HG03342 (cell line): ENCODE measurements around the gene MTMR3.

ENCODE experiments used
- ATAC-seq: cut with Tn5 transposase; IDR thresholded peaks from one replicate; pipeline ENCODE4 v1.9.1; 2021; ENCODE audit warnings: mild to moderate bottlenecking, moderate library complexity; ENCODE audit not compliant: unreplicated experiment

The MTMR3 gene

DNA sequence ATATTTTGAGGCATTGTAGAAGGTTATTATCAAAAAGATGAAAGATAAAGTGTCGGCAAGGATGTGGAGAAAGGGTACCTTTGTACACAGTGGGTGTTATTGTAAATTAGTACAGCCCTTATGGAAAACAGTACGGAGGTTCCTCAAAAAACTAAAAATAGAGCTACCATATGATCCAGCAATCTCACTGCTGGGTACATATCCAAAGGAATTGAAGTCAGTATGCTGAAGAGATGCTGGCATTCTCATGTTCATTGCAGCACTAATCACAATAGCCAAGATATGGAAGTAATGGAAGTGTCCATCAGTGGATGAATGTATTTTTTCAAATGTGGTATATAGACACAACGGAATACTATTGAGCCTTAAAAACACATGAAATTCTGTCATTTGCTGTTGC lies 15.1 kb upstream of the MTMR3 start:
- ATAC-seq: no peak

GRCh38 chr22:29870574-29870973 lies 12.4 kb upstream of the MTMR3 start:
- ATAC-seq: no peak

GRCh38 chr22:29871684-29872083 lies 11.3 kb upstream of the MTMR3 start:
- ATAC-seq: no peak

GRCh38 chr22:29872144-29872893 lies 10.7 kb upstream of the MTMR3 start:
- ATAC-seq: no peak

DNA sequence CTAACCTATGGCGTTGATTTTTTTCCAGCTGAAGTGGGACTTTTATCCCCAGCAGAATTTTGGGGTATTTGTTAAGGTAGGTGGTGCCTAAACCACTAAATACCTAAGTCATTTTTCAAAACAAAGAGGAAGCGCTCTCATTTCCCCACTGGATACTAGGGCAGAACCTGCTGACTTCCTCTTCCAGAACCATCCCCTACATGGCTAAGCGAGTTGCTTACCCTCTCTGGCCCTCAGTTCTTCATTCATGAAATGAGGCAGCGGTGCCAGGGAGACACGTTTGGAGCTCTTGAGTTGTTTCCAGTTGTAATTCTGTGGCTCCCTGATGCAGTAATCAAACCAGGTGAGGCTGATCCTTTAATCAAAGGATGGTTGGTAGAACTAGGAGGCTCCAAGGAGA lies 10.0 kb upstream of the MTMR3 start:
- no peak for ATAC-seq

GRCh38 chr22:29873943-29874342 lies 9.0 kb upstream of the MTMR3 start:
- no peak for ATAC-seq

DNA sequence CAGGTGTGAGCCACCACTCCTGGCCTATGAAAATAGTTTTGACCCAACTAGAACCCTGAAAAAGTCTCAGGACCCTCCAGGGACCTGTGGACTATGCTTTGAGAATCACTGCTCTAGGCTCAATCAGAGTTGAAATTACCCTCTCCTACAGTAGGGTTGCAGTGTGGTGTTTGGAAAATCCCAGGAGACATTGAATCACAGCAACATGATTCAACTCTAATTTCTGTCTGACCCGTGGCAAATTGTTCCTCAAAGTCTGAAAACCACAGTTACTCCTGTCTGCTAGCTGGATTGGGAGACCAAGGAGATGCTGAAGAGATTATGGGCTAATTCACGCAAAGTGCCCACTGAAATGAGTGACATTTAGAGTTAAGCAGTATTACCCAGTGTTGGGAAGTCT lies 5.4 kb upstream of the MTMR3 start:
- no peak for ATAC-seq

- ATAC-seq: no peak
Observed at GRCh38 chr22:29879753-29880152, 3.2 kb upstream of the MTMR3 start.

DNA sequence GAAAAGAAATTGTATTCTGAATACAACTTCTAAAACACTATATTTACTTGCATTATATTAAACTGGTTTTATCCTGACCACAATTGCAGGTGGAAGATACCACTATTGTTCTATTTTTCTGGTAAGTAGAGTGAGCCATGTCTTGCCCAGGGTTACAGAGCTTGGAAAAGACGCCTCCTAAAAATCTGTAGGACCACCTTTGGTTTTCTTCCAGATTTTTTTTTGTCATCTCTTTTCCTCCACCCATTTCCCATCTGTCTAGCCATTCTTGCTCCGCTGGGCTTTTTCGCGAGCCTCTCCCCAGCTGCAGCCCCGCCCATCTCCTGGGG lies 294 bp upstream of the MTMR3 start:
- ATAC-seq: no peak

DNA sequence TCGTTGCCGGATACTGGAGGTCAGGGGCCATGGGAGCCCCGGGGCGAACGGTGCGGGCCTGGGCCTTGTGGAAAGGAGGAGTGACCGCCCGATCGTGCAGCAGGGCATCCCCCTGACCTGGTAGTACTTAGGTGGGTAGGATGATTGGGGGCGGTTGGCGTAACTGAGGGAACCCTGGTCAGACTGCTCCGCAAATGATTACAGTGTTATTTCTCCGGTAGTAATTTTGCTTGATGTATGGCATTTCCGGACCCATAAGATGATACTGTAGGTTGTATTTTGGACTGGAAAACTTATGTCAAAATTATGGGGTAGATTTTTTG lies 762 bp downstream of the MTMR3 start:
- peak; percentile 12 for ATAC-seq

DNA sequence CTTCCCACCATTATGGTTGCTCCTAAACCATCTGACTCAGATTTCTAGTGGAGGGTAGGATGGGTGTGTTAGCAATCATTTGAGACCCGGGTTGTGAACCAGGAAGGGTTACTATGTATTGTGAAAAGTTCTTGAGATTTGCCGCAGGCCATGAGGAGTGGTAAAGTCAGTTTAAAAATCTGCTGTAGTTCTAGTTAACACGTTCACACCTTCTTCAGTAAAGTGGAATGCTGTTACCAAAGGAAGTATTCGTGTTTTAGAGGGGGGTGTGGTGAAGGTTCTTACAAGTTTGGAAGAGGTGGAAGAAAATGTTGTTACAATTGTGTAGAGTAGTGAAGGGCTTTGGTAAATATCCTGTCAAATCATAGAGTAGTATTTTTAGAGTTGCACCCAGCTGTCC lies 2.6 kb downstream of the MTMR3 start:
- ATAC-seq: no peak

DNA sequence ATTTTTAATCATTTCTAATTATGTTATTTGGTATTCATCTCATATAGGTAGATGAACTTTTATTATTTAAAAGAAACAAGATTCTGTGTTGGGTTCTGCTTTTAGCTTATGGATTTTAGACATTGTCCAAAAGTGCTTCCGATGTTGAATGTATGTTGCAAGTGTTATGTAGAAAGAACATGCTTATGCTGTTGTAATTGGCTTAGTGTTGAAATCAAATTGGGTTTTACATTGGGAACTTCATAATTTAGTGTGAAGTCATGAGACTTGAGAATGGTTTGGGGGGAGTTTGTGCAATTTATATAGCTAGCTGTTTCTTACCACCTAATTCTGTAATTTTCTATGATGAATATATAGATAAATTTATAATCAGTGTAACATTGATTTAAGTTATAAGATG lies 3.6 kb downstream of the MTMR3 start:
- no peak for ATAC-seq

DNA sequence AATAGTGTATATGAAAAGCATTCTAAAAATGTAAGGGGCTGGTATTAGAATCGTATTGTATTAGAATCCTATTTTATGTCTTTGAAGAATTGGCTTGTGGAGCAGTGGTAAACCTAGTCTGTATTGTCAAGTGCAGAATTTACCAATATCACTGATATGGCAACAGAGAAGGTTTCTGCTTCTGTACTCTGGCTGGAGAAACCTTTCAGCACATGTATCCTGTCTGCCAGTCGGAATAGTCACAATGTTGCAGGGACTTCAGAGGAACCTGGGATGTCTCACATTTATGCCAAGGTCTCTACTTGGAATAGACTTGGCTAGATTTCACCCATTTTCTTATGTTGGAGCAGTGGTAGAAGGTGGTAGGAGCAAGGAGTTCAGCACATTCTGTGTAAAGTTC lies 4.4 kb downstream of the MTMR3 start:
- no peak for ATAC-seq

DNA sequence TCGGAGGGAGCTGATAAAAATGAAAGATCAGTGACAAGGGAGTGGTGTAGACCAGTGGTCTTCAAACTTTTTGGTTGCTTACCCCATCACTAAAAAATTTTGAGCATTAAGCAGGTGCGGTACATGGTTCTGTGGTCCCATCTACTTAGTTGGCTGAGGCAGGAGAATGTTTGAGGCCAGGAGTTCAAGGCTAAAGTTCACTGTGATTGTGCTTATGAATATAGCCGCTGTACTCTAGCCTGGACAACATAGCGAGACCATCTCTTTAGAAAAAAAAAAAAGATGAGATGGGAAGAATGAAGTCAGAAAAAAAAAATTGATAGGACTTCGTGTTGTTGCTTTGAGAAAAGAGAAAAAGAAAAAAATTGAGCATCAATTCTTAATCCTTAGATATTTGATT lies 7.8 kb downstream of the MTMR3 start:
- no peak for ATAC-seq

GRCh38 chr22:29892315-29893156 lies 9.6 kb downstream of the MTMR3 start:
- no peak for ATAC-seq

GRCh38 chr22:29901354-29901753 lies 18.4 kb downstream of the MTMR3 start:
- no peak for ATAC-seq

GRCh38 chr22:29903371-29903770 lies 20.4 kb downstream of the MTMR3 start:
- ATAC-seq: no peak

DNA sequence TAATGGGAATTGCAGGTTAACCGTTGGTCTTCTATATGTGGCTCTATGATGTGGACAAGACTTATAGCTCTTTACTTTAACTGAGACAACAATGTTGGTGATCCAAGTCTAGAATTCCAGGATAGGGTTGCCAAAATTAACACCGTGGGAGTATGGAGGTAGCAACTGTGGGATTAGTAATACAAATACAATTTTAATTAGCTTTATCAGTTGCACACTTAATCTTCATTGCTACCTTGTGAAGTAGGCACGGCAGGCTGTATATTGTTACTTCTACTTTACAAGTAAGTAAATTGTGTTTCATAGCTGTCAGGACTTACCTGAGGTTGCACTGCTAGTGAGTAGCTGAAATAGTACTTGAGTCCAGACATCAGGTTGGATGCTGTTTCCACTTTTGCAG lies 21.0 kb downstream of the MTMR3 start:
- no peak for ATAC-seq

DNA sequence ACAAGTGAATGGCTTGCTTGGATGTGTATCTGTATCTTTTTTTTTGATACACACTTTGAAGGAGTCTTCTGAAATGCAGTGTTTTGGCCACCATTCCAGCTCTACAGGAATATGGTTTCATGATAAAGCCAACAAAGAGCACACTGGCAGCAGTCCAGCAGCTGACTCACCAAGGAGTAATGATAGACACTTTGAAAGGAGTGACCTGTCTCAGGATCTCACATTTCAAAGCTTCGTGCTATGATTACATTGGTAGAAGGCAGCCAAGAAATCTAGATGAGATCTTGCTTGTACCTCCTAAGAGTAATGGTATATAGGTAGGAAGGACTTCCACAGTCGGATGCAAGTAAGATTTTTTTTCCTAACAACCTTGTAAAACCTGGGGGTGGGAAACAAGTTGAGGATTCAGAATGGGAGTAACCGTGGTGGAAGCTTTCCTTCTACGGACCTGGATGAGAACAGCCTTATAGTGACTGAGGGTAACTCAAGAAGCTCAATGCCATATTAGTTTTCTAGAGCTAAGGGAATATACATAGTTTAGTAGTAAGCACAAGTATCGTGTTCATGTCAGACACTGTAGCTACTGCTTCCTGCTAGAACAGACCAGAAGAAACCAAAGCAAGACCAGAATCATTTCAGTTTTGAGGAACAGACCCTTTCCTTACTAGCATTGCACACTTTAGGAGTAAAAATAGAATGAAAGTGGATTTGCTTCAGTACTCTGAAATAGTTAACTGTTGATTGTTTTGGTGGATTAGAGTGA lies 25.0 kb downstream of the MTMR3 start:
- no peak for ATAC-seq

DNA sequence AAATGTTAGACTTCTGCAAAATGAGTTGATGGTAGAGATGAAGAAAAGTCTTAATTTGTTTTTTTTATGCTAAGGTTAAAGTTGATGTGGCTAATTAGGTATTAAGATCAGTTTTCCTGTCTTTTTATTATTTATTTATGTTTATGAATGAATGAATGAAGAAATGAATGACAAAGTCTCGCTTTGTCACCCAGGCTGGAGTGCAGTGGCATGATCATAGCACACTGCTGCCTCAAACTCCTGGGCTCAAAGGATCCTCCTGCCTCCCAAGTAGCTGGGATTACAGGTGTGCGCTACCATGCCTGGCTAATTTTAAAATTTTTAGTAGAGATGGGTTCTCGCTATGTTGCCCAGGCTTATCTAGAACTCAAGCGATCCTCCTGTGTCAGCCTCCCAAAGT lies 29.2 kb downstream of the MTMR3 start:
- no peak for ATAC-seq

- no peak for ATAC-seq
Observed at GRCh38 chr22:29912605-29913398, 29.8 kb downstream of the MTMR3 start.
